PC-9 (cell line): Measurements from ENCODE around the gene EYA2. TPM values are rescaled to one million over a fixed set of nuclear protein-coding genes. Genes with fewer than 3 reads are reported as not detected.

Source experiments
- BruUV-seq: library from RNA; stranded (reverse); fragments of 400-500 nt; replicated peaks from 2 replicates; lab custom pipeline; 2021; lab: Mats Ljungman, UMichigan
- CTCF ChIA-PET: fragments of 300-600 bp; sonication (Branson Sonifier 250); formaldehyde crosslinking; loops from one replicate; lab custom pipeline; 2022; ENCODE audit warnings: antibody characterized with exemption; lab: Charles Lee
- POLR2A ChIA-PET: fragments of 300-600 bp; sonication (Branson Sonifier 250); formaldehyde crosslinking; loops from one replicate; lab custom pipeline; 2022; ENCODE audit warnings: antibody characterized with exemption; ENCODE audit not compliant: unreplicated experiment; lab: Charles Lee
- DNase-seq, 2 experiments: peaks; one replicate each; pipeline versions ENCODE4 v3.0.0 to v3.0.0-alpha.2; 2015 to 2022; ENCODE audit warnings: mixed read lengths in 1 of 2
- H2AFZ ChIP-seq: fragments of 200-600 bp; sonication (generic); 2 replicates; pipeline ENCODE4 v1.8.1; 2017; ENCODE audit warnings: antibody characterized with exemption
- H3F3A ChIP-seq: fragments of 200-600 bp; sonication (generic); 2 replicates; pipeline ENCODE4 v1.8.1; 2017; ENCODE audit warnings: antibody characterized with exemption, mild to moderate bottlenecking, low read depth; ENCODE audit not compliant: insufficient read depth
- H3K27ac ChIP-seq: fragments of 200-600 bp; sonication (generic); 2 replicates; pipeline ENCODE4 v1.6.1; 2016; ENCODE audit warnings: mixed run types
- H3K27me3 ChIP-seq: fragments of 200-600 bp; sonication (generic); 2 replicates; pipeline ENCODE4 v1.6.1; 2016; ENCODE audit warnings: low read depth, mixed run types; ENCODE audit not compliant: insufficient read depth
- H3K36me3 ChIP-seq: fragments of 200-600 bp; sonication (generic); 2 replicates; pipeline ENCODE4 v1.6.1; 2016; ENCODE audit warnings: low read depth, mixed run types
- H3K4me1 ChIP-seq: fragments of 200-600 bp; sonication (generic); replicated peaks from 2 replicates; pipeline ENCODE4 v1.6.1; 2016; ENCODE audit warnings: mixed run types; ENCODE audit not compliant: insufficient read depth
- H3K4me2 ChIP-seq: fragments of 200-600 bp; sonication (generic); 2 replicates; pipeline ENCODE4 v1.6.1; 2017; ENCODE audit warnings: mixed run types
- H3K4me3 ChIP-seq: fragments of 200-600 bp; sonication (generic); 2 replicates; pipeline ENCODE4 v1.6.1; 2016; ENCODE audit warnings: mixed run types
- H3K79me2 ChIP-seq: fragments of 200-600 bp; sonication (generic); 2 replicates; pipeline ENCODE4 v1.6.1; 2017; ENCODE audit warnings: low read depth, mixed run types
- H3K9me2 ChIP-seq: fragments of 200-600 bp; sonication (generic); 2 replicates; pipeline ENCODE4 v1.8.1; 2017; ENCODE audit warnings: mild to moderate bottlenecking; ENCODE audit not compliant: insufficient read depth
- H3K9me3 ChIP-seq: fragments of 200-600 bp; sonication (generic); 2 replicates; pipeline ENCODE4 v1.8.1; 2016; ENCODE audit warnings: low read depth; ENCODE audit not compliant: insufficient read depth
- H4K20me1 ChIP-seq: fragments of 200-600 bp; sonication (generic); 2 replicates; pipeline ENCODE4 v1.8.1; 2017; ENCODE audit not compliant: insufficient read depth
- EZH2 ChIP-seq: fragments of 200-600 bp; sonication (generic); IDR thresholded peaks from 2 replicates; pipeline ENCODE4 v1.8.0; 2017; ENCODE audit warnings: antibody characterized with exemption, low read depth
- intact Hi-C: fragments of 100-400 bp; cut with micrococcal nuclease; formaldehyde crosslinking; loops from one replicate; pipeline ENCODE4 v1.10.0; 2022; ENCODE audit not compliant: unreplicated experiment
- total RNA-seq: library from RNA; stranded (reverse); gene quantifications from 2 replicates; pipeline ENCODE4 v1.2.3, GENCODE V29; 2021
- TF ChIP-seq, protein P1 (sequence below): fragments of 200-600 bp; sonication (generic); conservative IDR thresholded peaks from 2 replicates; pipeline ENCODE4 v1.6.1; 2017; ENCODE audit warnings: mixed run types, antibody characterized with exemption, mild to moderate bottlenecking, moderate library complexity

Gene EYA2
- total RNA-seq, 1 experiment from 2014 or later: not detected

DNA sequence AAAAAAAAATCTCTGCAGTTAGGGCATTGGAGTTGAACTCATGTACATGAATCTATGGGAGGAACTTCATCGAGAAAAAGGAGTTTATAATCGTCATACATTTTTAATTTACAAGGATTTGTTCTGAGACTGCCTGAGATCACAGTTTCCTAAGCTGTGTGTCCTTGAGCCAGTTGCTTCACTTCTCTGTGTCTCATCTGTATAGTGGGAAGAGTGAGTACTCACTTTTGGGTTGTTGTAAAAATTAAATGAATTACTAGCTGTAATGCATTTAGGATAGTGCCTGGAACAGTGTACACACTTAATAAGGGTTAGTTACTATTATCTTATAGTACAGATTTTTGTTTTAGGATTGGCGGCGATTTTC lies 42.5 kb downstream of the EYA2 start:
- Histone ChIP-seq H3K4me2 (no peak overlapping the region), H2AFZ (no peak overlapping the region), H3K27me3 (no peaks in the 10 kb centered on the region), H3K9me3 (no peaks in the 10 kb centered on the region), H3K4me1 (0 out of 2 replicates have a peak, but pooled peaks cover 3% of the 10 kb centered on the region), H3K36me3 (no peaks in the 10 kb centered on the region), H3F3A (no peaks in the 10 kb centered on the region), H3K9me2 (no peaks in the 10 kb centered on the region), H3K27ac (no peak overlapping the region), H4K20me1 (no peaks in the 10 kb centered on the region), H3K4me3 (no peak overlapping the region), H3K79me2 (no peaks in the 10 kb centered on the region)
- no TSS peak for BruUV-seq
- POLR2A ChIA-PET: no interaction called here
- TF ChIP-seq EZH2: no peak
- TF ChIP-seq, protein P1, sequence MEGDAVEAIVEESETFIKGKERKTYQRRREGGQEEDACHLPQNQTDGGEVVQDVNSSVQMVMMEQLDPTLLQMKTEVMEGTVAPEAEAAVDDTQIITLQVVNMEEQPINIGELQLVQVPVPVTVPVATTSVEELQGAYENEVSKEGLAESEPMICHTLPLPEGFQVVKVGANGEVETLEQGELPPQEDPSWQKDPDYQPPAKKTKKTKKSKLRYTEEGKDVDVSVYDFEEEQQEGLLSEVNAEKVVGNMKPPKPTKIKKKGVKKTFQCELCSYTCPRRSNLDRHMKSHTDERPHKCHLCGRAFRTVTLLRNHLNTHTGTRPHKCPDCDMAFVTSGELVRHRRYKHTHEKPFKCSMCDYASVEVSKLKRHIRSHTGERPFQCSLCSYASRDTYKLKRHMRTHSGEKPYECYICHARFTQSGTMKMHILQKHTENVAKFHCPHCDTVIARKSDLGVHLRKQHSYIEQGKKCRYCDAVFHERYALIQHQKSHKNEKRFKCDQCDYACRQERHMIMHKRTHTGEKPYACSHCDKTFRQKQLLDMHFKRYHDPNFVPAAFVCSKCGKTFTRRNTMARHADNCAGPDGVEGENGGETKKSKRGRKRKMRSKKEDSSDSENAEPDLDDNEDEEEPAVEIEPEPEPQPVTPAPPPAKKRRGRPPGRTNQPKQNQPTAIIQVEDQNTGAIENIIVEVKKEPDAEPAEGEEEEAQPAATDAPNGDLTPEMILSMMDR: no peak
- intact Hi-C loops: no loop called here
- CTCF ChIA-PET: no interaction called here
- no peak for DNase-seq

DNA sequence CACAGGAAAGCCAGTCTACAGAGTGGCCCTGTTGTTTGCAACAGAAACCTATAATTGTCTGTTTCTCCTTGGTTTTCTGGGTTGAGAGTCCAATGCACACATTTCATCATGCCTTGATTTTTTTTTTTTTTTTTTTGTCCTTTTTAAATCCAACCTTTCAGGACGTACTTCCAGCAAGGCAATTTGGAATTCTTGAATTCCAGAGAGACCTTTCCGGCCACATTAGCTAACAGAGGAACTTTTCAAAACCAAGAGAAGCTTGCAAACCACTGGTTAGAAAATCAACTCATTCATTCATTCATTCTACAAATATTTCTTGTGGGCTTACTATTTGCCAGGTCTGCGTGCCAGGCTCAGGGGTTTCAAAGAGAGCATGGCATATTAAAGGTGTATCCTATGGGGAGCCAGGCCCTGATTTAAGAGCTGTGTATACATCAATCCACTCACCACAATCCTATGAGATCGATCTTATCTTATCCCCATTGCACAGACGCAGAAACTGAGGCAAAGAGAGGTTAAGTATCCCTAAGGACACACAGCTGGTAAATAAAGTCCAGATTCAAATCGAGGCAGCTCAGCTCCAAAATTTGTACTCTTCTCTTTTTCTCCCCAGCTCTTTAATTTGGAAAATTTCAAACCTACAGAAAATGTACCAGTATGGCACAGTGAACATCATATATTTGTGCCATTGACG lies 43.0 kb downstream of the EYA2 start:
- Histone ChIP-seq H3K4me3 (no peak overlapping the region), H3K27me3 (no peaks in the 10 kb centered on the region), H3K9me3 (no peaks in the 10 kb centered on the region), H3F3A (no peaks in the 10 kb centered on the region), H2AFZ (no peak overlapping the region), H3K4me1 (0 out of 2 replicates have a peak, but pooled peaks cover 3% of the 10 kb centered on the region), H4K20me1 (no peaks in the 10 kb centered on the region), H3K4me2 (no peak overlapping the region), H3K9me2 (no peaks in the 10 kb centered on the region), H3K27ac (no peak overlapping the region), H3K79me2 (no peaks in the 10 kb centered on the region), H3K36me3 (no peaks in the 10 kb centered on the region)
- CTCF ChIA-PET: interaction anchor here (0.6 kb wide), 1 partner anchor 675 kb away, joined by 7 read pairs; no protein-coding TSS in a partner anchor
- no TSS peak for BruUV-seq
- TF ChIP-seq EZH2: no peak
- TF ChIP-seq, protein P1: no peak
- no peak for DNase-seq
- POLR2A ChIA-PET: no interaction called here
- intact Hi-C loops: no loop called here

DNA sequence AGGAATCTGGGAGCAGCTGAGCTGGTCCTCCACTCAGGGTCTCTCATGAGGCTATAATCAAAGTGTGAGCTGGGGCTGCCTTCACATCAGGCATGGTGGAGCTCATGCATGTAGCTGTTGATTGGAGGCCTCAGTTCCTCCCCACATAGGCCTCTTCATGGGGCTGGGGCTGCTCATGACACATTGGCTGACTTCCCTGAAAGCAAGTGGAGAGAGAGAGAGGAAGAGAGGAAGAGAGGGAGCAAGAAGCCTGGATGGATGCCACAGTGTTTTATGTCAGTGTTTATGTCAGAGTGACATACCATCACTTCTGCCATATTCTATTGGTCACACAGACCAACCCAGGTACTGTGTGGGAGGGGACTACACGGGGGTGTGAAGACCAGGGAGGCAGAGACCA lies 43.8 kb downstream of the EYA2 start:
- H3K27ac ChIP-seq: no peak overlapping the region
- no peaks in the 10 kb centered on the region for H3K27me3 ChIP-seq
- no peaks in the 10 kb centered on the region for H3K36me3 ChIP-seq
- intact Hi-C loops: no loop called here
- no peaks in the 10 kb centered on the region for H3K9me2 ChIP-seq
- ChIA-PET CTCF (no interaction called here), POLR2A (no interaction called here)
- TF ChIP-seq EZH2: no peak
- TF ChIP-seq, protein P1: no peak
- H3K79me2 ChIP-seq: no peaks in the 10 kb centered on the region
- no peaks in the 10 kb centered on the region for H3K9me3 ChIP-seq
- no peaks in the 10 kb centered on the region for H4K20me1 ChIP-seq
- no TSS peak for BruUV-seq
- no peak overlapping the region for H3K4me2 ChIP-seq
- 0 out of 2 replicates have a peak, but pooled peaks cover 3% of the 10 kb centered on the region for H3K4me1 ChIP-seq
- no peak overlapping the region for H3K4me3 ChIP-seq
- H3F3A ChIP-seq: no peaks in the 10 kb centered on the region
- H2AFZ ChIP-seq: no peak overlapping the region
- DNase-seq: no peak
